Eye (tissue), 1 donor: ENCODE results near the gene MAP7.
"Not testable (repeated sequence)": the region's sequence is repeated elsewhere in the genome, so short reads cannot be mapped to it uniquely, and the experiment has no call there.

Experiments used
- DNase-seq: peaks from one replicate; pipeline ENCODE4 v3.0.0-alpha.2; 2015

The MAP7 gene

DNA sequence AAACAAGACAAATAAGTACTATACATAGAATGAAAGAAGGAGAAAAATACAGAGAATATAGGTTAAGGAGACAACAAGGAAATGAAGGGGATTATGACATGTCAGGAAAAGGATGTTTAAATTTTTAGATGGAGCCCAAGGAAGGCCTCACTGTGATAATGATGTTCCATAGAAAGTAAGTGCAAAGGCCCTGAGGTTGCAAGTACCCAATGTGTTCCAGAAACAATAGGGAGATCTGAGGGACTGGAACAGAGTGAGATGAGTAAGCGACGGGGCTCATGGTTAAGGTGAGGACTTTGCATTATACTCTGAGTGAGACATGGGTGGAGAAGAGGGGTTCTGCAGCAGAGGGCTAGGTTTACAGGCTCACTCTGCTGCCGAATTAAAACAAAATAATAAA lies 137.8 kb downstream of the MAP7 start:
- DNase-seq = no peak

DNA sequence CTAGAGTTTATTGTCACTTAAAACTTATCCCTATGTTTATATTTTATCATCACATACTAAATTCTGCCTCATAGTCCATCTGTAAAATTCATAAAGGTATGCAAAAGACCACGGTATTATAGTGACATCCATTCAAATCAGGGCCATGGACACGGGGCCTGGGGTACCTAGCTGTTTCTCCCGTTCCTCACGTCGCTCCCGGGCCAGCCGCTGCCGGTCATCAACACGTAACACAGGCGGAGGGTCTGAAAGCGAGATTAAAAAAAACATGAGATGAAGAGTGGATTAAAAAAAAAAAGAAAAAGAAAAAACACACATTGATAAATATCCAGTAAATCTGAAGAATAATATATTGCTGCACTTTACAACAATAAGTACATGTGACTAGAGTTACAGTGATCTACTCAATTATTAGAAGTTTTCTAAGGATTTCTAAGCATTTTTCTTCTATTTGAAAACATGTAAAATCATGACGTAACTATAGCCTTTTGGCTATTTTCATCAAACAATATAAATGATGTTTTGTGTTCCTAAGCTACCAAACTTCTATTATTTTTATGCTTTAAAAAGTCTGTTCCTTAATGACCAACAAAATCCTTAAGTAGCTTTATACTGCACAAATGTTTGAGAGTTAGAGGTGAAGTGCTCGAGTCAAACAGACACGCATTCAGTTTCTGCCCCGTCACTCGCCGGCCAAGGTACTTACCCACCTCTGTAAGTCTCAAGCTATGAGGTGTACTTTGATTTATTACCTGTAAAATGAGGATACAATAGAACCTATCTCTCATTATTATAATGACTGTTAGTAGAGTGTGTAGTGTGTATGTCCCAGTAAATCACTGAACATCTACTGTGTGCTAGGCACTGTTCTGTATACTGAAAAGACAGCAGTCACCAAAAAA lies 138.5 kb downstream of the MAP7 start:
- no peak for DNase-seq

DNA sequence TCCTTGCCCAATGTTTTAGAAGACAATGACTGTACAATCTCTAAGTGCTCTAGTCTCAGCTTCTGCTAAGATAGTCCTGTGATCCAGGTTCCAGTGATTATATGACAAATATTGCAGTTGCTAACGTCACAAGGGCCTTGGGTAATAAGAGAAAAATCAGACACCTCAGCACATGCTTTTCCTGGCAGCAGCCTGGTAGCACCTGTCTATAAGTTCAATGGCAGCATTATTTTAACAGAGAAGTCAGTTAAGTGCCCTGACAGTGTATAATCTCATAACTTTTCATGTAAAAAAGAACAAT lies 139.2 kb downstream of the MAP7 start:
- DNase-seq = no peak

DNA sequence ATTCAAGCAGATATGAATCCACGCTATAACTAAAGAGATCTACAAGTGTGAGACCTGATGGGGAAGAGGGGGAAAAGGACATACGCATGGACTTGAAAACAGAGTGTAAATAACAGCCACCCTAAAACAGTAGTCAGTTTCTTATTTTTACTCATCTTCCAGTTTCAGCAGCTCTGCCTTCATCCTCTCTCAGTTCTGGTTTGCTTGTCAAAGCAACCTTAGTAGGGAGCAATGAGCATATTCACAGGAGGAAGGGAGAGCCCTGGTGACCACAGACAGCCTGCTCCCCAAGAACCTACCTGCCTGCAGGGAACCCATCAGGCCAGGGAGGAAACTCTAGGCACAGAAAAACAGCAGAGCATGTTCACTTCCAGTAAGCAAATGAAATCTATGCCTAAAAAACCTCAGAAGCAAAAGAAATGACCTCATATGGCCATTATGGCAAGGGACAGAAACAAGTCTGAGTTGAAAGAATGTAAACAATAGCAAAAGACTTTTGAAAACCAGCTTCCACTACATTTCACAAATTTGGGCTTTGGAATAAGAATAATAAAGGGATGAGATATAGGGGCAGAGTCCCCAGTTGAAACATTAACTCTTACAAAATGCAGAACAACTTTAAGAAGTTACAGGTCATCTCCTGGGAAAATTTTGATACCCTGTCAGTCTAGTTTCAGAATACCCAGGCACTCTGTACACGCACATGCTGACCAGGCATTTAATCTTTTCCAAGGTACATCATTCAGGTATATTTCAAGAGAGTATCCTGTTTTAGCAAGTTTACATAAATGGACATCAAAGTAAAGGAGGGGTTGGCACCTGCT lies 139.8 kb downstream of the MAP7 start:
- DNase-seq = no peak

DNA sequence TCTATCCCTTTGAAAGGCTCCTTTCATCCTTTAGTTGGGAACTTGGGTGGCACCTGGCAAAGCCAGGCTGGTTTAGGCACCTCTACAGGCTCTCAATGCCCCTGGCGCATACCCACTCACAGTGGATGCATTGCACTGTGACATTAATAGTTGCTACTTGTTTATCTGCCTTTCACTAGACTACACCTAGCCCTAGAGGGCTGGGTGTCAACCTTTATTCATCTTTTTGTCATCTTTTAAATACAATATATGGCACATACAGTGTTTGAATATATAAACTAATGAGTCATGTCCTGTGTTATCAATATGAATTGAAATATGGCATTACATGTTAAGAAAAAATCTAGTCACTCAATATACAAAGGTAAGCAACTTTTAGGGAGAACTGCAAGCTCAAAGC lies 140.6 kb downstream of the MAP7 start:
- no peak for DNase-seq

DNA sequence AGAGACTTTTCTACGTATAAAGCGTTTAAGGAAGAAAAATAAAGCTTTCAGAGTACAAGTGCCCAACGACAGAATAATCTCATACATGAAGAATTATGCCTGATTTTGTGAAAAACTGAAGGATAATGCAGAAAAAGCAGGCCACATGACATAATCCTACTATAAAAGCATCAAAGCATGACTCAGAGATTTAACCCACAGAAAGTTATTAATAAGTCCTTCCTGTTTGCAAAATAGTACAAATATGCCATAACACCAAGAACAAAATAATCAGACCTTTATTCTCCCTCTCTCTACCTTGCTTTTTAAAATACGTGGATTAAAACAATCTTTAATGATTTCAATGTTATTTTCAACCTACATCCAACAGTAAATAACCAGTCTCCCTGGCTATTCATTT lies 142.0 kb downstream of the MAP7 start:
- no peak for DNase-seq

DNA sequence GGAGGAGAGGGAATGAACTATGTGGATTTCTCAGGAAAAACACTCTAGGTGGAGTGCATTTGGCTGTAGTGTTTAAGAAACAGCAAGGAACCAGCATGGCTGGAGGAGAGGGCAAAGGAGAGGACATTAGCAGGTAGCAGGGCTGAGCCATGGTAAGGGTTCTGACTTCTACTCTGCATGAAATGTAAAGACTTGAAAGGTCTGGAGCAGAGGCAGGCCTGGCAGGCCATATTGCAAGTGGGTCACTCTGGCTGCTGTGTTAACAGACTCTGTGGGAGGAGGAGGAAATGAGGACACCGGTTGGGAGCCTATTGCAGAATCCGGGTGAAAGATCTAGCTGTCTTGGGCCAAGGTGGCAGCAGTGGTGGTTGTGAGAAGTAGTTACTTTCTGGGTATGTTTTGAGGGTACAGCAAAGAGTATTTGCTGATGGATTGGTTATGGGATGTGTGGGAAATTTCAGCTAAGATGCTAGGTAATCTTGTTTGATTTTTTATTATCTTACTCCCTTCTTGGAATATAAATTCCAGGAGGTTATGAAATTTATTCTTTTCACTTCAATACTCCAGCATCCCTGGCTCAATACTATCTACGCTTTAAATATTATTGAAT lies 144.7 kb downstream of the MAP7 start:
- no peak for DNase-seq

DNA sequence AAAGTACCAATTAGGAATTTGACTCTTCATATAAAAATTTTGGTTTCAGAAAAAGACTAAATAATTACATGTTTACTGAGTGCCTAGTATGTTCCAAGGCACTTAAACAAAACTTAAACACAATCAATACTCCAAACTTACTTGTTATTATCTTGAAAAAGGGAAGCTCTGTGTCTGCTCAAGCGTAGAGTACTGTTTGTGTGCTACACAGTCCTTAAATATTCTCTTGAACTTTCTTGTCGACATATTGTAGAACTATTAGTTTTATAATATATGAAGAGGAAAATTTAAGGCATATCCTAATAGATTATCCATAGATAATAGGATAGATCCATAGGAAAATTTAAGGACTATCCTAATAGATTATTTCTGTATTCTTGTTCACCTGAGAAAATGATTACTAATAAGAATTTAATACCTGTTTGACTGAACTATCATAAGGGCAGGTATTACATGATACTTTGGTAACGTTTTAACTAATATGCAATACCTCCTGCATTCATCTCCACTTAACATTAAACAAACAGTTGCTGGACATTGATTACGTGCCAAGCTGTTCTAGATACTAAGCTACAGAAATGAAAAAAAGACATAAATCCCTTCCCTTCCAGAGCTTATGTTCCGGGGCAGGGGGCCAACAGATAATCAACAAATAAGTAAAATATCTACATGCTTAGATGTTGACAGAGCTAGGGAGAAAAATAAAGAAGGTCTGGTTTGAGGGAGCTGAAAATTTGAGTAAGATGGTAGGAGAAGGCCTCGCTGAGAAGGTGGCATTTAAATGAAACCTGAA lies 145.4 kb downstream of the MAP7 start:
- no peak for DNase-seq

DNA sequence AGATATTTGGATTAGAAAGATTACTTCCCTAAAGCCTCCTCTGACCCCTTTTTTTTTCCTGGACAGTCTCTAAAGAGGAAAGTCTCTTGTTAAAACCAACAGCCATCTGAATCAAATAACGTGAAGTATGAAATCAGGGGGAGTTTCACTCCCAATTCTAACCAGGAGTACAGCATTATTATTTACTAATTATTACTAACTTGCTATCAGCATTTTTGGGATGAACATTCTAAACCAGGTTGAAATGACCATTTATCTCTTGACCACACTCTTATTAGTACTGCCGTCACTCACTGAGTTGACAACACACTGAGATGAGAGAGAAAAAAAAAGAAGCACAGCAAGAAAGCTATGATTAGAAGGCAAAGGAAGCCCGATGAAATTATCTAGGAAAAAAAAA lies 146.2 kb downstream of the MAP7 start:
- DNase-seq = no peak

DNA sequence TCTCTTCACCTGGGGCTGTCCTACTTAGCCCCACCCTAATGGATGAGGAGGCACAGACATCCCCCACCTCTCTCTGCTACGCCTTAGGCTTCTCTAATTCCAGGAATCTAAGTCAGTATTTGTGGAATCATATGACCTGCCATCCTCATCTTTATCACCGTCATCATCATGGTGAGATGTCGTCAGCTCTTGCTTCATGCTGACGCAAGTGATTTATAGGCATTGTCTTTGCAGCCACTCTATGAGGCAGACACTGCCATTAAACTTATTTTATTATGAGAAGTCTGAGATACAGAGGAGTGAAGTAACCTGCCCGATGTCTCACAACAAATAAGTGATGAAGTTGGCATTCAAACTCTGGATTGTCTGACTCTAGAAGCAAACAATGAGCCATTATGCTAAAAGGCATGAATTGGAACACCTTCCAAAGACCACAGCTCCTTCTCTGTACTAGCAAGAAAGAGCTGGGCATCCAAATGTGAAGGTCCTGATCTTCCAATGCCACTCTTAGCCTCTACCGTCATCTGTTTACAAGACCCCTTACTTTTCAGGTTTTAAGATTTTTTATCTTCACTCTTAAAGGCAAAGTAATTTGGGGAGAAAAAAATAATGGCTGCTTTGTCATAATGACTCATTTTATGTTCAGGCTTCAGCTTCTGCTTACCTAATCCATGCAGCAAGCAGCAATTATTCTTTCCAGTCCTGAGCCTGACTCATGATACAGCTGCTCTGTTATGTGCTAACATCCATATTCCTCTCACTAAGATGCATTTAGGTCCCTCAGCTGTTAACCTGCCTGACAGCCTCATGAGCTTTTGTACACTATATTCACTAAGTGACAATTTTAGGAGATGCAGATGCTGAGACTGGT lies 146.9 kb downstream of the MAP7 start:
- peak; percentile 24 for DNase-seq

DNA sequence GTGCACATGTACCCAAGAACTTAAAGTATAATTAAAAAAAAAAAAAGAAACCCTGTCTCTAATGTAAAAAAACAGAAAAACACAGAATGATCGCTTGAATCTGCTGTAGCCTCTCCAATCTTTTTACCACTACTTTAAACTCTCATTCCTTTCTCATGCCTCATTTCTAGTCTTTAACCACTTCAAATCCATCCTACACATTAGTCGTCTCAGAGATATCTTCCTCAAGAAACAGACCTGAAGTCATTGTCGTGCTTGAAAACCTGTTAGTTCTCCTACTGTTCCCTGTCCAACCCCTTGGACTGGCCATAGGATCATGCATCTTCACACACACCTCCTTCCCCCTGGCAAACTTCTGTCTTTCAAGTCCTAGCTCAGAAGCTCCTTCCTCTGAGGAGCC lies 148.5 kb downstream of the MAP7 start:
- DNase-seq = no peak

DNA sequence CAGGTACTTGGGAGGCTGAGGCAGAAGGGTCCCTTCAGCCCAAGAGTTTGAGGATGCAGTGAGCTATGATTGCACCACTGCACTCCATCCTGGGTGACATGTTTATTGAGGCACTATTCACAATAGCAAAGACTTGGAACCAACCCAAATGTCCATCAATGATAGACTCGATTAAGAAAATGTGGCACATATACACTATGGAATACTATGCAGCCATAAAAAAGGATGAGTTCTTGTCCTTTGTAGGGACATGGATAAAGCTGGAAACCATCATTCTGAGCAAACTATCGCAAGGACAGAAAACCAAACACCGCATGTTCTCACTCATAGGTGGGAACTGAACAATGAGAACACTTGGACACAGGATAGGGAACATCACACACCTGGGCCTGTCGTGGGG lies 149.0 kb downstream of the MAP7 start:
- DNase-seq = not testable (repeated sequence)

DNA sequence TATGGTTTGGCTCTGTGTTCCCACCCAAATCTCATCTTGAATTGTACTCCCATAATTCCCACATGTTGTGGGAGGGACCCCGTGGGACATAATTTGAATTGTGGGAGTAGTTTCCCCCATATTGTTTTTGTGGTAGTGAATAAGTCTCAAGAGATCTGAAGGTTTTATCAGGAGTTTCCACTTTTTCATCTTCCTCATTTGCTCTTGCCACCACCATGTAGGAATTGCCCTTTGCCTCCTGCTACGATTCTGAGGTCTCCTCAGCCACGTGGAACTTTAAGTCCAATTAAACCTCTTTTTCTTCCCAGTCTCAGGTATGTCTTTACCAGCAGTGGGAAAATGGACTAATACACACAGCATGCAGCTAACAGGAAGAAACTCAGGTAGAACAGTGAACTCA lies 151.8 kb downstream of the MAP7 start:
- no peak for DNase-seq

DNA sequence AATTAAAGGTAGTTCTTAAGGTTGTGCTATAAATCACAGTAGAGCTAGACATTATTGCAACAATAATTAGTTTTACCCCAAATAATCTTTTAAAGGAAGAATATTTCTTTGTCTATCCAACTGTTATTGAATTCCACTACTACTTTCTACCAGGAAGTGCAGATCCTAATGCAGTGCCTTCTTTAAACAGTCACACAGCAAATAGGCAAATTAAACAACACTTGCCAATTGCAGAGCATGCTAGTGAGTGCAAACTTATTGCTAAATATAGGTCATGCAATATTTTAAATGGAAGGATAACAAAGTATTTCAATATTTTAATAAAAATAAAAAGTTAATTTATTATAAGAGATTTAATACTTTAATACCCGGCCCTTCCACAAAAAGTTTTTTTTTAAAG lies 153.3 kb downstream of the MAP7 start:
- no peak for DNase-seq

DNA sequence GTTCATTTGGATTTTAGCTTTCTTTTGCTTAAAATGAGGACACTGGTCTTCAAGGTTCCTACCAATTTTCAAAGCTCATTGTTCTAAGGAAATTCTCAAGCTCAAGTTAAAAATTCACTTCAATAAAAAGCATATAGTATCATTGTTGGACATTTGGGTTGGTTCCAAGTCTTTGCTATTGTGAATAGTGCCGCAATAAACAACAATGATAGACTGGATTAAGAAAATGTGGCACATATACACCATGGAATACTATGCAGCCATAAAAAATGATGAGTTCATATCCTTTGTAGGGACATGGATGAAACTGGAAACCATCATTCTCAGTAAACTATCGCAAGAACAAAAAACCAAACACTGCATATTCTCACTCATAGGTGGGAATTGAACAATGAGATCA lies 159.3 kb downstream of the MAP7 start:
- DNase-seq = not testable (repeated sequence)

DNA sequence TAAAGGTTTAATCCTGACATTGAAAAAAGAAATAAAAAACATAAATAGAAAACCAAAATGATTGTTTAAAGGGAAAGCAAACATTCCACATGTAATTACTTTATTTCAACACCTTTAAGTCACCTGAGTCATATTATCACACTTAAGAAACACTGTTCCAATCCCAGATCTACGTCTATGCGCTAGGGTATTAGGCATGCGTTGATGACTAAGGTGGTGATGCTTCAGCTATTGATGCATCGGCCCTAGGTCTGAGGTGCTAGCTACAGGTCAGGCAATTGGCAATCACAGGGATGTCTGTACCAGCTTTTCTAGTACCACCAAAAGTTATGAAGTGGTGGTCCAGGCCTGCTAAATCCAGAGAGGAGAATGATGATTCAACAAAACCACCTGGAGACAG lies 162.9 kb downstream of the MAP7 start:
- no peak for DNase-seq

DNA sequence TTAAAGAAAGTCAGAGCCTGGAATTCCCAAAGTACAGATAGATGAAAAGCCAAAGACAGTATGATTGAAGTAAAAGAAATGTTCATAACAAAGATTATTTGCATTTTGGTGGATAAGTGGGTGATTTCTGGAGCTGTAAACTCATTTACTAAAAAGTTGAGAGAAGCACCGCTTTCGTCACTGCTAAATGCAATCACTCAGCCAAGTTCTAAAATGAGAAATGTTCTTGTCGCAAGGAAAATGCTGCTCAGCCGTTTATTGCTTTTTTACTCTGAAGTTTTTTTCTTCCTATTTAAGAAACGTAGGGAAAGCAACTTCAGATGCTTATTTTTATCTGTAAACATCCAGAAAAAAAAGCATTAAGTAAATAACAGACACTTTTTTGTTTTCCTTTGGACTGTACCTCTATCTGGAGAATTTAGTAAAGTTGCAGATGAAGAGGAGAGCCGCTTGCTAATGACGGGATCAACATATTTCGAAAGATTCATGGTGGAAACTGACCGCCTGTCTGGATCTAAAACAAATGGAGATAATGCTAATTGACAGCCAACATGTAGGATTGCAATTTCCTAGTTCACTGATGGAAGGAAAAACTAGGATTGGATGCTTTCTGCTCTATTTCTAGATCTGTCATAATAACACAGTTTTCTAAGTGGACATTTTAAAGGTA lies 166.8 kb downstream of the MAP7 start:
- no peak for DNase-seq

DNA sequence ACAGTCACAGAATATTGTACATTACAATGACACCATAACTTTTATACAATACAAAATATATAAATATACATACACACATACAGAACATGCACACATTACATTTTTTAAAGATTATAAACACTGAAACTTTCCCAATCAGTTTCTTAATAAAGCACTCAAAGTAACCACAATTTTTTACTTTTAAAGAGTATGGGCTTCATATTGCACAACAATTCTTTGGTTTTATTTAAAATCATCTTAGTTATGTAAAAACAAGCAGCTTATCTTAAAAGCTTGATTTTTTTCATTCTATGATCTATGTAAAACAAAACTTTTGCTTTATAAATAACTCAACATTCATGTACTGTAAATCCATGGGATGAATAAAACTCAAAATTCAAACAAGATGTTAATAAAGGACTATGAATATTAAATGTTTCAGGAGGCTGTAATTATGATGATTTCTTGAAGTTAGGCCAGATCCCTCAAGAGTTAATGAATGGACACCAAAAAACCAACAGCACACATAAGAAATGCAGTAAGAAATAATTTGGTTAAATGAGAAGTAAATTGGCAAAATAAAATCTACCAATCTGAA lies 167.5 kb downstream of the MAP7 start:
- DNase-seq = no peak

DNA sequence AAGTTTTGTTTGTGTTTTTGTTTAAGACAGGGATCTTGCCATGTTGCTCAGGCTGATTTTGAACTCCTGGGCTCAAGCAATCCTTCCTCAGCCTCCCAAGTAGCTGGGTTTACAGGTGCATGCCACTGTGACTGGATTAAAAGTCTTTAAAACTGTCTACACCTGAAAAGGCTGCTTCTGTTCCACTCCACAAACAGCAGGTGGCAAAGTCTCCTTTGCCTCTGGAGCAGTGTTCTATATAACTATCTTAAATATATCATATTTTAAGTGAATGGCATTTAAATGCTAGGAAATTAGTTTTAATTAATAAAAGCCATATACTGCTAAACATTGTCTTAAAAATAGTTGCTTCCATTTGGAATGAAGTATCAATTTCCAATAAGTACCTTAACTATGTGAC lies 171.3 kb downstream of the MAP7 start:
- no peak for DNase-seq

DNA sequence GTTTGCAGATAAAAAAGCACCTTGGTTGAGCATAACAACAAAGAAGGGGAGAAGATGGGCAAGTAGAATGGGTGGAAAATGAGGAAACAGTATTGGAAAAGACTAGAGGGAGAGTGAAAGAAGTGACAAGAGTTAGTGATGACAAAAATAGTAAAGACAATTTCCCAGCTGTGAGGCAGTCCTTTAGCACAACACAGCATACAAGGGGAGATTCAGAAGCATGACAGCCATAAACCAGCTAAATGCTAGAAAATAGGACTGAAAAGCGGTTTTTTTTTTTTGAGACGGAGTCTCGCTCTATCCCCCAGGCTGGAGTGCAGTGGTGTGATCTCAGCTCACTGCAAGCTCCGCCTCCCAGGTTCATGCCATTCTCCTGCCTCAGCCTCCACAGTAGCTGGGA lies 174.4 kb downstream of the MAP7 start:
- DNase-seq = not testable (repeated sequence)

DNA sequence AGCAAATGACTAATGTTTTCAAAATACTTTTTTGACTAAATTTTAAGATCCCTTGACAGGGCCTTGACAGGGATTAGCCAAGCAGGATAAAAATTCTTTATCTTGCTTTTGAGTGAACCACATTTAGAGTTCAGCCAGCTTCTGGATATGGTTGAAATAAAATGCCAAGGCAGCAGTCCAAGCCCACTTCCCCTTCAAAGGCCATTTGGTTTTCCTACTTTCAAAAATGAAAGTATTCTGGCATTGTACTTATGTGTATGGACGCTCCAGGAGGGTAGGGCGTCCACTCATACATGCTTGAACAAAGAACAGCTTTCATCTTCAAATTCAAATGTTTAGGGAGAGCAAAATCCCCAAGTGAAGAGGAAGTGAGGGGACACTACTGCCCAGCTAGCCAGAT lies 178.3 kb downstream of the MAP7 start:
- no peak for DNase-seq
